ENCODE measurements around the gene PRPH.
"Not testable (repeated sequence)": the region's sequence is repeated elsewhere in the genome, so short reads cannot be mapped to it uniquely, and the experiment has no call there.

Gene PRPH

GRCh38 chr12:49330631-49331379 lies 35.9 kb downstream of the PRPH start:
- TF ChIP-seq CTCF (conservative IDR thresholded peaks at IDR 0.05), result no peak
- H3K27ac ChIP-seq, result peak overlapping the region; percentile 53

DNA sequence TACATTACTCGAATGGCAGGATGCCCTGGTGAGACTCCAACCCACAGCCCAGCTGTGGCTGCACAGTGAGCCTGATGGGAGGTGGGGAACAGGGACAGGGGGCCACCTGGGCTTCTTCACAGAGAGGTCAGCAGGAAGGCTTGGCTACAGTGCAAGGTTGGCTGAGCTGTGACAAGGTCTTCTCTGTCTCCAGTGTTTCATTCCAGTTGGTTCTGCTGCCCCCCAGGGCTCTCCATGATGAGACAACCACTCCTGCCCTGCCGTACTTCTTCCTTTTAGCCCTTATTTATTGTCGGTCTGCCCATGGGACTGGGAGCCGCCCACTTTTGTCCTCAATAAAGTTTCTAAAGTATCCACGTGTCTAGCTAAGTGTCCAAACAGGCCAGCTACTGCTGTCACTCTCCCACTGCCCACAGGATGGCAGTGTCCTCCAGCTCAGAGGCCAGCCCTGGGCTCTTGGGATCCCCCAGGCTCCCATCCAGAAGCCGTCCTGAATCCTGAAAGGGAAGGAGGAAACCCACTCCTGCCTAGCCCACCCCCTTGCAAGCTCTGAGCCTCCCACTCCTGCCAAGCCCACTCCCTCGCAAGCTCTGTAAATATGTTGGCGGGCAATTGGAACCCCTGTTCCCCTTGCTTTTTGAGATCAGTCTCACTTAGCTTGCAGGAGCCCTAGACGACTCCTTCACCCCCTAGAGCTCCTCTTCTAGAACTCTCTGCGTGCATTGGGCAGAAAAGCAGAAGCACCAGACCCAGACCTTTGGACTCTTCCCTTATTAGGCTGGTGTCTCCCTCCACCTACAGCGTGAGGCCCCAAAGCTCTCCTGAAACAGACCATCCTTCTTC lies 36.7 kb downstream of the PRPH start:
- peak overlapping the region; percentile 53 for H3K27ac ChIP-seq
- peak; percentile 98 for TF ChIP-seq CTCF (conservative IDR thresholded peaks at IDR 0.05)

DNA sequence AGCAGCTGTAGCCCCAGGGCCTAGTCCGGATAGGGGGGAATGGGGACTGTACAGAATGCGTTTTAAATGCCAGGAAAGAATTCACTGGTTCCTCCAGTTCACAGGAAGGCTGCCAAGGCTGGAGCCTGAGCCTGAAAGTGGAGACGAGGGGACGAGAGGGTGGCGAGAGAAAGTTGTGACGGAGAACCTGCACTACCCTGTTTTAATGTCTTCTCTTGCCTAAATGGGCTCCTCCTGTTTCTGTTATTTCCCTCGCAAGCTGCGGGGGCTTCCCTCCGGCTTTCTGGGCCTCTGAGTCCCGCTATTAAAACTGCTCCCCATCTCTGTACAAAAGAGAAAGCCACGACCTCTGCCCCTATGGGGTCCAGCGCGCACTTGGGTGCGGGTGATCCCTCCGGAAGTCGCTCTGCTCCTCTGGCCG lies 37.5 kb downstream of the PRPH start:
- no peak for TF ChIP-seq CTCF (conservative IDR thresholded peaks at IDR 0.05)
- H3K27ac ChIP-seq, result no peak overlapping the region

DNA sequence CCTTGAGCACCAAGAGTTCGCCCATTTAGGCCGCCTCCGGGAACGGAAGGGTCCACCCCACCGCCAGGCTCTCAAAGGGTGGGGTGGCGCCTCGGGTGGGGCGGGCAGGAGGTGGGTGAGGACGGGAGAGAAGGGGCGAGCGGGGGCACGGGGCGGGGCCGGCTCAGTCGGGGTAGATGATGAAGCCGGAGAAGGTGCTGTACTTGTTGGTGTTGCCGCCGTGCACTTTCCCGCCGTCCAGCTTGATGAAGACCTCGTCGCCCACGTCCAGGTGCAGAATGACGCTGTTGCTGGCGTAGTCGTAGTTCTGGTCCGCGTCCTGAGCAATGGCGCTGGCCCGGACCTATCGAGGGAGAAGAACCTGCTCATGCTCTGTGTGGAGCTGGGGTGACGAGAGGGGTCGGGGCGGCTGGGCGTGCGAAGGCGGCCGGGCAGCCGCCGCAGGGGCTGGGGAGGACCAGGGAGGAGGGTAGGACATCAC lies 38.0 kb downstream of the PRPH start:
- no peak overlapping the region for H3K27ac ChIP-seq
- TF ChIP-seq CTCF (conservative IDR thresholded peaks at IDR 0.05), result no peak

- H3K27ac ChIP-seq, result not testable (repeated sequence)
Measured at GRCh38 chr12:49333778-49334177, 38.8 kb downstream of the PRPH start.

DNA sequence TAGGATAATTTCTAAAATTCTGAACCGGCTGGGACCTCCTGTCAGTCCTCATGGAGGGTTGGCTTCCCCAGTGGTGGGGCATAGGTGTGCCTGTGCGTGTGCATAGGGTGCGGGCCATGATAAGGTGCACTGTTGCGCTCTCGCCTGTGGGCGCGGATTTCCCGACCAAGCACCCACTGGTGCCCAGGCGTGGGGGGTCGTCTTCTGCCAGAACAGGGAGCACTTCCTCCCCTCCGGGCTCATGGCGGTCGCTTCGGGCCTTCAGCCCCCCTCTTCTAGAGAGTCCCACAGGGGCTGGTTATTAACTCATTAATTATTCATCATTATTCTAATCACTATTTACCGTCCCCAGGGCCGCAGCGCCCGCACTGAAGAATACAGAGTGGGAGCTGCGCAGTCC lies 39.3 kb downstream of the PRPH start:
- TF ChIP-seq CTCF (conservative IDR thresholded peaks at IDR 0.05), result no peak
- no peak overlapping the region for H3K27ac ChIP-seq

DNA sequence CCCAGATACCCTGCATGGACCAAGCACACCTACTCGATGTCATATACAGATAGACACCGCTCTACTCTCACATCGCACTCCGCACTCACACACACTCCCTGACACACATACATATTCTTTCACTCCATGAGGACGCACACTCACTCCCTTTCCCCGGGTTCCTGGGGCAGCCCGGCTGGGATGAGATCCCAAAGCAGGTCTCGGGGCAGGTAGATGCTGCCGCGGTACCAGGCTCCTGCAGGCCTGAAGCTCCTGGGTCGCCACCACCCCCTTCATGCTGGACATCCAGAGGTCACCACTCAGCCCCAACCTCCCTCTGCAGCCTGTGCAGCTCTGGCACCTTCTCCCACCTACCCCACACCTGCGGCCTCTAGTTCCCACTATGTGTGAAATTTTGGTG lies 39.7 kb downstream of the PRPH start:
- no peak for TF ChIP-seq CTCF (conservative IDR thresholded peaks at IDR 0.05)
- no peak overlapping the region for H3K27ac ChIP-seq
